H9 (cell line): Measurements from ENCODE around the gene STAC2. TPM values are rescaled to one million over a fixed set of nuclear protein-coding genes. Genes with fewer than 3 reads are reported as not detected.
A peak's percentile ranks its signal among the peaks of the same experiment; 100 is the strongest.

ENCODE experiments used
- DNase-seq: peaks from one replicate; pipeline ENCODE4 v3.0.0-alpha.2; 2017
- H2AFZ ChIP-seq: one replicate; pipeline ENCODE4 v1.6.1; 2013; ENCODE audit warnings: mild to moderate bottlenecking, low read length, control low read depth, moderate library complexity
- H2AK5ac ChIP-seq: 2 replicates; pipeline ENCODE4 v1.6.1; 2013; ENCODE audit warnings: low read length, control low read depth, mixed read lengths; ENCODE audit not compliant: insufficient read length
- H2BK120ac ChIP-seq: one replicate; pipeline ENCODE4 v1.6.1; 2013; ENCODE audit warnings: low read depth, mild to moderate bottlenecking, low read length, control low read depth, inconsistent platforms; ENCODE audit not compliant: poor library complexity, severe bottlenecking
- H2BK12ac ChIP-seq: 2 replicates; pipeline ENCODE4 v1.6.1; 2013; ENCODE audit warnings: low read length, control low read depth, mixed read lengths, low read depth; ENCODE audit not compliant: insufficient read length
- H2BK15ac ChIP-seq: 2 replicates; pipeline ENCODE4 v1.6.1; 2013; ENCODE audit warnings: low read depth, low read length, control low read depth
- H2BK20ac ChIP-seq: one replicate; pipeline ENCODE4 v1.6.1; 2013; ENCODE audit warnings: low read depth, mild to moderate bottlenecking, low read length, control low read depth, inconsistent platforms; ENCODE audit not compliant: poor library complexity, severe bottlenecking
- H2BK5ac ChIP-seq: 2 replicates; pipeline ENCODE4 v1.6.1; 2013; ENCODE audit warnings: low read length, control low read depth, mixed read lengths; ENCODE audit not compliant: insufficient read length
- H3K14ac ChIP-seq: 2 replicates; pipeline ENCODE4 v1.6.1; 2013; ENCODE audit warnings: low read length, control low read depth; ENCODE audit not compliant: insufficient read depth
- H3K18ac ChIP-seq: 2 replicates; pipeline ENCODE4 v1.6.1; 2013; ENCODE audit warnings: low read depth, mild to moderate bottlenecking, mixed read lengths, low read length, control low read depth; ENCODE audit not compliant: insufficient read length
- H3K23ac ChIP-seq: 2 replicates; pipeline ENCODE4 v1.6.1; 2013; ENCODE audit warnings: low read length, control low read depth, mixed read lengths, low read depth; ENCODE audit not compliant: insufficient read length
- H3K23me2 ChIP-seq: 2 replicates; pipeline ENCODE4 v1.6.1; 2013; ENCODE audit warnings: low read depth, mild to moderate bottlenecking, mixed read lengths, low read length, control low read depth; ENCODE audit not compliant: insufficient read length, poor library complexity, severe bottlenecking
- H3K27ac ChIP-seq: 2 replicates; pipeline ENCODE4 v1.5.1; 2013; ENCODE audit warnings: low read length, control low read depth, mixed read lengths, low read depth; ENCODE audit not compliant: insufficient read length
- H3K27me3 ChIP-seq: 2 replicates; pipeline ENCODE4 v1.6.1; 2013; ENCODE audit warnings: low read length, control low read depth, inconsistent platforms; ENCODE audit not compliant: insufficient read depth
- H3K4ac ChIP-seq: 2 replicates; pipeline ENCODE4 v1.6.1; 2013; ENCODE audit warnings: low read depth, mild to moderate bottlenecking, control low read depth, inconsistent platforms, low read length, moderate library complexity
- H3K4me1 ChIP-seq: 2 replicates; pipeline ENCODE4 v1.6.1; 2013; ENCODE audit warnings: low read length, control low read depth, inconsistent platforms; ENCODE audit not compliant: insufficient read depth
- H3K4me2 ChIP-seq: 2 replicates; pipeline ENCODE4 v1.6.1; 2013; ENCODE audit warnings: low read length, control low read depth, mixed read lengths; ENCODE audit not compliant: insufficient read length, insufficient read depth
- H3K56ac ChIP-seq: 2 replicates; pipeline ENCODE4 v1.6.1; 2013; ENCODE audit warnings: low read depth, mild to moderate bottlenecking, mixed read lengths, low read length, control low read depth; ENCODE audit not compliant: insufficient read length
- H3K79me1 ChIP-seq: 2 replicates; pipeline ENCODE4 v1.6.1; 2013; ENCODE audit warnings: low read depth, mild to moderate bottlenecking, moderate library complexity, low read length, control low read depth, inconsistent platforms; ENCODE audit not compliant: insufficient read depth, poor library complexity, severe bottlenecking
- H3K79me2 ChIP-seq: 2 replicates; pipeline ENCODE4 v1.6.1; 2013; ENCODE audit warnings: low read length, control low read depth, inconsistent platforms; ENCODE audit not compliant: insufficient read depth
- H3K9ac ChIP-seq: 2 replicates; pipeline ENCODE4 v1.6.1; 2013; ENCODE audit warnings: low read length, control low read depth, mixed read lengths; ENCODE audit not compliant: insufficient read length; ENCODE audit errors: extremely low read depth
- H3K9me3 ChIP-seq: one replicate; pipeline ENCODE4 v1.6.1; 2013; ENCODE audit warnings: low read depth, low read length, inconsistent platforms; ENCODE audit not compliant: control insufficient read depth
- H3T11ph ChIP-seq: one replicate; pipeline ENCODE4 v1.6.1; 2013; ENCODE audit warnings: mild to moderate bottlenecking, low read length, control low read depth, inconsistent platforms
- H4K20me1 ChIP-seq: one replicate; pipeline ENCODE4 v1.6.1; 2013; ENCODE audit not compliant: control insufficient read depth, insufficient read length, insufficient read depth
- H4K5ac ChIP-seq: 2 replicates; pipeline ENCODE4 v1.6.1; 2013; ENCODE audit warnings: low read depth, mild to moderate bottlenecking, mixed read lengths, low read length, control low read depth; ENCODE audit not compliant: insufficient read length
- H4K8ac ChIP-seq: replicated peaks from 2 replicates; pipeline ENCODE4 v1.6.1; 2013; ENCODE audit warnings: low read length, control low read depth, mixed read lengths, low read depth; ENCODE audit not compliant: insufficient read length
- H4K91ac ChIP-seq: 2 replicates; pipeline ENCODE4 v1.6.1; 2013; ENCODE audit warnings: low read depth, mild to moderate bottlenecking, moderate library complexity, mixed read lengths, low read length, control low read depth; ENCODE audit not compliant: insufficient read length
- H3K27ac Mint-ChIP-seq, 3 experiments: 2 replicates in 2 of 3; 3 replicates in 1 of 3; pipeline ENCODE4 v1.8.0; 2020 to 2021; ENCODE audit warnings: mixed read lengths in 3 of 3, mild to moderate bottlenecking in 1 of 3, moderate library complexity in 1 of 3
- H3K27me3 Mint-ChIP-seq: 2 replicates; pipeline ENCODE4 v1.8.0; 2021; ENCODE audit warnings: low read depth, mild to moderate bottlenecking, moderate library complexity, mixed read lengths
- H3K36me3 Mint-ChIP-seq, 3 experiments: 2 replicates in 2 of 3; 3 replicates in 1 of 3; pipeline ENCODE4 v1.8.0; 2020 to 2021; ENCODE audit warnings: low read depth in 3 of 3, mixed read lengths in 3 of 3; ENCODE audit not compliant: insufficient read depth in 1 of 3
- H3K4me1 Mint-ChIP-seq, 2 experiments: 2 replicates each; pipeline ENCODE4 v1.8.0; 2020; ENCODE audit warnings: mixed read lengths in 2 of 2
- H3K4me3 Mint-ChIP-seq, 2 experiments: 2 replicates in 1 of 2; 3 replicates in 1 of 2; pipeline ENCODE4 v1.8.0; 2020 to 2021; ENCODE audit warnings: mild to moderate bottlenecking in 2 of 2, mixed read lengths in 2 of 2, moderate library complexity in 1 of 2
- H3K9me3 Mint-ChIP-seq, 2 experiments: 2 replicates in 1 of 2; 3 replicates in 1 of 2; pipeline ENCODE4 v1.8.0; 2020; ENCODE audit warnings: mild to moderate bottlenecking in 2 of 2, mixed read lengths in 2 of 2, moderate library complexity in 1 of 2
- CTCF ChIP-seq: fragments of 200-600 bp; sonication (generic); conservative IDR thresholded peaks from 3 replicates; pipeline ENCODE4 v1.8.0; 2021; ENCODE audit warnings: antibody characterized with exemption, mild to moderate bottlenecking
- WGBS: extraction: QIAGEN DNeasy Blood & Tissue Kit; methylation state at CpG from one replicate; pipeline ENCODE4 v1.1.7; 2013; ENCODE audit warnings: missing lambda C conversion rate, low lambda C conversion rate, mixed read lengths; ENCODE audit not compliant: insufficient read length; ENCODE audit errors: extremely low coverage; 5-methylcytosine and 5-hydroxymethylcytosine counted together
- long read RNA-seq: library from polyadenylated mRNA; unstranded; transcript quantifications from one replicate; pipeline ENCODE4 v2.0.0, GENCODE V29; 2020
- total RNA-seq: library from RNA; stranded (reverse); gene quantifications from 2 replicates; pipeline ENCODE4 v1.2.1, GENCODE V29; 2021

The STAC2 gene
- 1.5 and 2.5 TPM in 2 replicates for total RNA-seq
- long read RNA-seq, partial matches to known transcripts, result 0 of 1 reads
- long read RNA-seq, other reads (novel, unspliced or antisense), result 1 of 1 reads

DNA sequence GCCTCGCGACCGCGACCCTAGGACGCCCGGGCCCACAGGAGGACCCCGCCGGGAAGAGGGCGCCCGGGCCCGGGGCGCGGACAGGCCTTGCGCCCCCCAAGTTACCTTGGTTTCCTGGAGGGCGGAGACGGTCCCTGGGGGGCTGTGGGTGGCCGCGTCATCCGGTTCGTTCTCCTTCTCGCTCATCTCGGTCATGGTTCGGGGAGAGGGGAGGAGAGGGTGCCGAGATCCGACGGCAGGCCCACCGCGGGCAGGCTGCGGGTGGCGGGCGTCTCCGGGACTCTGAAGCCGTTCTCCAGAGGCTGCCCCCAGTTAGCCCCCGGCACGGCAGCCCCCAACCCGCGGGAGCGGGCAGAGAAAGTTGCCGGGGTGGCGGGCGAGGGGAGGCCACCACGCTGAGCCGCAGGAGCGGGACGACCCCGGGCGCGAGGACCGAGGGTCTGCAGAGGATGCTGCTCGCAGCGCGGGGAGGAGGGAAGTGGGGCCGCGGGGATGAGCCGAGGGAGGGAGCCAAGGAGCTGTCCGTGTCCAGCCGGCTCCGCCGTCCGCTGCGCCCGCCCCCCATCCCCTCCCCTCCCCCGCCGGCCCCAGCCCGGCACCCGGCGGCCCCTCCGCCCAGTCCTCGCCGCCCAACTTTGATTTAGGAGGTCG is at the start of gene STAC2:
Gene STAC2 (minus strand): TSS at position 638 of the 651 bp plus-strand sequence. CDS start 443 bp downstream, at position 195.
- no peaks in the 10 kb centered on the region for H4K20me1 ChIP-seq
- no CpG with 5 or more reads among the region's 71 CpGs for WGBS
- no peak within 1 kb of the TSS for H2BK5ac ChIP-seq
- H2BK15ac ChIP-seq, result no peak within 1 kb of the TSS
- no peaks in the 10 kb centered on the region for H3K36me3 Mint-ChIP-seq
- H3K4me1 ChIP-seq, result no peaks in the 10 kb centered on the region
- H3K23ac ChIP-seq, result no peak within 1 kb of the TSS
- H3K9ac ChIP-seq, result no peak within 1 kb of the TSS
- H2BK12ac ChIP-seq, result no peak within 1 kb of the TSS
- no peak within 1 kb of the TSS for H3K4ac ChIP-seq
- H3K56ac ChIP-seq, result no peak within 1 kb of the TSS
- H3K23me2 ChIP-seq, result peaks cover 13% of the 10 kb centered on the region
- TF ChIP-seq CTCF, result no peak
- no peak within 1 kb of the TSS for H2AK5ac ChIP-seq
- H3K27me3 ChIP-seq, result peaks cover 17% of the 10 kb centered on the region; the same call in 1 of the 2 replicates
- no peaks in the 10 kb centered on the region for H3K79me1 ChIP-seq
- H3K79me2 ChIP-seq, result no peaks in the 10 kb centered on the region
- no peak within 1 kb of the TSS for H2BK20ac ChIP-seq
- no peak within 1 kb of the TSS for H3T11ph ChIP-seq
- peak within 1 kb of the TSS; percentile 68 to 93 for H3K4me3 Mint-ChIP-seq
- H3K9me3 Mint-ChIP-seq, result no peaks in the 10 kb centered on the region
- peak within 1 kb of the TSS in 1 of 3 experiments; percentile 27; a peak in 1 of 7 replicates for H3K27ac Mint-ChIP-seq
- H3K18ac ChIP-seq, result no peak within 1 kb of the TSS
- peak within 1 kb of the TSS; percentile 44 for H3K4me2 ChIP-seq
- DNase-seq, result no peak
- H4K91ac ChIP-seq, result no peak within 1 kb of the TSS
- H4K5ac ChIP-seq, result no peak within 1 kb of the TSS
- H3K9me3 ChIP-seq, result no peaks in the 10 kb centered on the region
- no peak within 1 kb of the TSS for H4K8ac ChIP-seq
- peaks cover 63% of the 10 kb centered on the region for H3K27me3 Mint-ChIP-seq
- no peak within 1 kb of the TSS for H2BK120ac ChIP-seq
- no peak within 1 kb of the TSS for H3K27ac ChIP-seq
- no peak within 1 kb of the TSS for H2AFZ ChIP-seq
- peaks cover 17 to 21% of the 10 kb centered on the region in 2 experiments for H3K4me1 Mint-ChIP-seq
- H3K14ac ChIP-seq, result no peak within 1 kb of the TSS; the same call in 1 of the 2 replicates
